ENCODE data around the gene TRPC4AP.
"Not testable (repeated sequence)": the region's sequence is repeated elsewhere in the genome, so short reads cannot be mapped to it uniquely, and the experiment has no call there.

TRPC4AP gene

GRCh38 chr20:35101620-35102019, 9.0 kb upstream of the TRPC4AP start:
- no peak for DNase-seq (ENCODE audit: low read depth, low spot score)

GRCh38 chr20:35093267-35093884, 769 bp upstream of the TRPC4AP start:
- DNase-seq (ENCODE audit: low read depth, low spot score) = no peak

GRCh38 chr20:35091816-35092523, 637 bp downstream of the TRPC4AP start:
- DNase-seq (ENCODE audit: low read depth, low spot score) = no peak

- DNase-seq (ENCODE audit: low read depth, low spot score) = no peak
Measured at GRCh38 chr20:35088231-35089145, 4.1 kb downstream of the TRPC4AP start.

- DNase-seq (ENCODE audit: low read depth, low spot score) = no peak
Measured at GRCh38 chr20:35087791-35088190, 4.8 kb downstream of the TRPC4AP start.

- no peak for DNase-seq (ENCODE audit: low read depth, low spot score)
Measured at GRCh38 chr20:35087355-35087754, 5.3 kb downstream of the TRPC4AP start.

- DNase-seq (ENCODE audit: low read depth, low spot score) = no peak
Measured at GRCh38 chr20:35085477-35086225, 7.0 kb downstream of the TRPC4AP start.

- no peak for DNase-seq (ENCODE audit: low read depth, low spot score)
Measured at GRCh38 chr20:35084998-35085397, 7.6 kb downstream of the TRPC4AP start.

- not testable (repeated sequence) for DNase-seq (ENCODE audit: low read depth, low spot score)
Measured at GRCh38 chr20:35080348-35080642, 12.3 kb downstream of the TRPC4AP start.

- DNase-seq (ENCODE audit: low read depth, low spot score) = no peak
Measured at GRCh38 chr20:35079472-35080347, 12.9 kb downstream of the TRPC4AP start.

GRCh38 chr20:35077872-35078271, 14.7 kb downstream of the TRPC4AP start:
- no peak for DNase-seq (ENCODE audit: low read depth, low spot score)

- DNase-seq (ENCODE audit: low read depth, low spot score) = no peak
Measured at GRCh38 chr20:35077341-35077740, 15.3 kb downstream of the TRPC4AP start.

GRCh38 chr20:35071436-35072153, 21.0 kb downstream of the TRPC4AP start:
- not testable (repeated sequence) for DNase-seq (ENCODE audit: low read depth, low spot score)

- no peak for DNase-seq (ENCODE audit: low read depth, low spot score)
Measured at GRCh38 chr20:35066194-35066593, 26.4 kb downstream of the TRPC4AP start.

- DNase-seq (ENCODE audit: low read depth, low spot score) = no peak
Measured at GRCh38 chr20:35065181-35065580, 27.4 kb downstream of the TRPC4AP start.

GRCh38 chr20:35063168-35063567, 29.4 kb downstream of the TRPC4AP start:
- DNase-seq (ENCODE audit: low read depth, low spot score) = no peak

- DNase-seq (ENCODE audit: low read depth, low spot score) = no peak
Measured at GRCh38 chr20:35062478-35062877, 30.1 kb downstream of the TRPC4AP start.

- no peak for DNase-seq (ENCODE audit: low read depth, low spot score)
Measured at GRCh38 chr20:35060168-35060567, 32.4 kb downstream of the TRPC4AP start.

GRCh38 chr20:35059612-35060011, 33.0 kb downstream of the TRPC4AP start:
- no peak for DNase-seq (ENCODE audit: low read depth, low spot score)

GRCh38 chr20:35059110-35059509, 33.5 kb downstream of the TRPC4AP start:
- DNase-seq (ENCODE audit: low read depth, low spot score) = no peak
